Choroid plexus epithelial cell (primary cell): ENCODE measurements around the gene G3BP2.

Experiments
- DNase-seq: peaks from one replicate; pipeline ENCODE4 v3.0.0-alpha.2; 2010; ENCODE audit warnings: low read depth
- H3K4me3 ChIP-seq: 2 replicates; pipeline ENCODE4 v1.5.1; 2011; ENCODE audit warnings: low read depth, mild to moderate bottlenecking, control low read depth, low read length, moderate library complexity
- TF ChIP-seq, protein P1 (sequence below): conservative IDR thresholded peaks from 2 replicates; pipeline ENCODE4 v1.5.1; 2011; ENCODE audit warnings: low read depth, mild to moderate bottlenecking, control low read depth, inconsistent platforms, low read length, moderate library complexity

Gene G3BP2

DNA sequence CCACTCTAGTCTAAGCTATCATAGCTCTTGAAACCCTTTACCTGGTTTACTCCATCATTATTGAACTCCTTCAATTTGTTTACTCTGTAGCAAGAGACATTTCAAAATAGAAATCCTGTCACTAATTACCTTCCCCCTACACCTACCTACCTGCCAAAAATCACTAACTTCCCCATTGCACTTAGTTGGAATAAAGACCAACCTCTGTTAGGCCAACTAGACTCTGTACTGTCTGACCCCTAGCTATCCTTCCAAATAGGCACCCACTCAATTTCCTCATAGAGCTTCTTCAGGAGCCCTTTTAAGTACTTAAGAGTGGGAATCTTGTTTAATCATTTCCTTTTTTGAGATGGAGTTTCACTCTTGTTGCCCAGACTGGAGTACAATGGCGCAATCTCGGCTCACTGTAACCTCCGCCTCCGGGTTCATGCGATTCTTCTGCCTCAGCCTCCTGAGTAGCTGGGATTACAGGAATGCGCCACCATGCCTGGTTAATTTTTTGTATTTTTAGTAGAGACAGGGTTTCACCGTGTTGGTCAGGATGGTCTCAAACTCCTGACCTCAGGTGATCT lies 34.0 kb downstream of the G3BP2 start:
- TF ChIP-seq, protein P1, sequence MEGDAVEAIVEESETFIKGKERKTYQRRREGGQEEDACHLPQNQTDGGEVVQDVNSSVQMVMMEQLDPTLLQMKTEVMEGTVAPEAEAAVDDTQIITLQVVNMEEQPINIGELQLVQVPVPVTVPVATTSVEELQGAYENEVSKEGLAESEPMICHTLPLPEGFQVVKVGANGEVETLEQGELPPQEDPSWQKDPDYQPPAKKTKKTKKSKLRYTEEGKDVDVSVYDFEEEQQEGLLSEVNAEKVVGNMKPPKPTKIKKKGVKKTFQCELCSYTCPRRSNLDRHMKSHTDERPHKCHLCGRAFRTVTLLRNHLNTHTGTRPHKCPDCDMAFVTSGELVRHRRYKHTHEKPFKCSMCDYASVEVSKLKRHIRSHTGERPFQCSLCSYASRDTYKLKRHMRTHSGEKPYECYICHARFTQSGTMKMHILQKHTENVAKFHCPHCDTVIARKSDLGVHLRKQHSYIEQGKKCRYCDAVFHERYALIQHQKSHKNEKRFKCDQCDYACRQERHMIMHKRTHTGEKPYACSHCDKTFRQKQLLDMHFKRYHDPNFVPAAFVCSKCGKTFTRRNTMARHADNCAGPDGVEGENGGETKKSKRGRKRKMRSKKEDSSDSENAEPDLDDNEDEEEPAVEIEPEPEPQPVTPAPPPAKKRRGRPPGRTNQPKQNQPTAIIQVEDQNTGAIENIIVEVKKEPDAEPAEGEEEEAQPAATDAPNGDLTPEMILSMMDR = no peak
- DNase-seq = no peak
- H3K4me3 ChIP-seq = no peak overlapping the region

DNA sequence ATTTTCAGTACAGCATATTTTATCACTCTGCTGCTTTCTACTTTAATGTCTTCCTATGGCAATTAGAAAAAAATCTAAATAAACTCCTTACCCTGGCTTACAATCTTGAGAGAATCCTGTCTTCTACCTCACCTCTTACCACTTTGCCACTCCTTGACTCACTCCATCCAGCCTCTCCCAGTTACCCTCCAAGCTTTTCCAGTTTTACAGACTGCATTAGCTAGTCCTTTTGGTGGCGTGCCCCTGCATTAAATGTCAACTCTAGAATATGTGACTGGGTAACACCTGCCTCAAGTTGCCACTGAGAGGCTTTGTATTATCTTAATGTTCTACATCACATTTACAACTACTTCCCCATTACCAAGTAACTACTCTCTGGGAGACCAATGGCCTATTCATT lies 35.4 kb downstream of the G3BP2 start:
- H3K4me3 ChIP-seq = no peak overlapping the region
- no peak for DNase-seq
- TF ChIP-seq, protein P1 = no peak

GRCh38 chr4:75637176-75637575 lies 36.0 kb downstream of the G3BP2 start:
- peak; percentile 45 for DNase-seq
- TF ChIP-seq, protein P1 = no peak
- H3K4me3 ChIP-seq = no peak overlapping the region

DNA sequence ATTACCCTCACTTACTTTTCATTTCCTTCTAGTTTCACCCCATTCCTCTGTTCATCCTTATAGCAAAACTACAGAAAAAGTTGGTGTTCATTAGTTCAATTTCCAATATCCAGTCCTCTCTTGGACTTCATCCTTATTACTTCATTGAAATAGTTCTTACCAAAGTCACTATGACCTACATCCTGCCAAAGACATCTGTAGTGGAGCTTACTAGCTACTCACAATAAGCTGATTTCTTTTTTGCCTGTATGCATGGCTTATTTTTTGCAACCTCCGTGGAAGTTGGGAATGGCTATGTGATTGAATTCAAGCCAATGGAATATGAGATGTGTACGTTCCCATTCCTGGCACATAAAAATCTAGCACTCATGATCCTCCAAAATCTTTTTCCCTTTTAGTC lies 38.3 kb downstream of the G3BP2 start:
- peak; percentile 30 for DNase-seq
- H3K4me3 ChIP-seq = no peak overlapping the region
- TF ChIP-seq, protein P1 = no peak

- H3K4me3 ChIP-seq = no peak overlapping the region
- no peak for DNase-seq
- TF ChIP-seq, protein P1 = no peak
These were observed 38.9 kb downstream of the G3BP2 start for GRCh38 chr4:75634281-75634680.

- TF ChIP-seq, protein P1 = no peak
- DNase-seq = peak; percentile 48
These were observed 39.4 kb downstream of the G3BP2 start for GRCh38 chr4:75633846-75634245.

GRCh38 chr4:75630937-75631329 lies 42.3 kb downstream of the G3BP2 start:
- DNase-seq = no peak
- H3K4me3 ChIP-seq = peak overlapping the region; percentile 80
- TF ChIP-seq, protein P1 = no peak

More at GRCh38 chr4:75633846-75634245, 39.4 kb downstream of the G3BP2 start:
- H3K4me3 ChIP-seq = no peak overlapping the region
